Body of pancreas (tissue), 4 donors: ENCODE results near the gene ASPRV1. TPM values are rescaled to one million over a fixed set of nuclear protein-coding genes. Genes with fewer than 3 reads are reported as not detected.
A peak's percentile ranks its signal among the peaks of the same experiment; 100 is the strongest.
"Not testable (repeated sequence)": the region's sequence is repeated elsewhere in the genome, so short reads cannot be mapped to it uniquely, and the experiment has no call there.

ENCODE experiments used
- ATAC-seq: fragments of 150-250 bp; one replicate; pipeline ENCODE4 v1.9.1; 2016
- DNase-seq, 4 donors: peaks; one replicate each; pipeline ENCODE4 v3.0.0-alpha.2; 2019
- H3K27ac ChIP-seq, 4 donors: fragments of 200-600 bp; sonication (generic); 1 replicate in 3 of 4; 2 replicates in 1 of 4; pipeline versions ENCODE4 v1.5.1 to v1.6.1; 2016 to 2019; ENCODE audit warnings: mild to moderate bottlenecking in 1 of 4, mixed read lengths in 1 of 4, moderate library complexity in 1 of 4
- H3K27me3 ChIP-seq, 2 donors: fragments of 200-600 bp; sonication (generic); one replicate each; pipeline ENCODE4 v1.6.0; 2016; ENCODE audit warnings: mild to moderate bottlenecking in 1 of 2
- H3K36me3 ChIP-seq, 2 donors: fragments of 200-600 bp; sonication (generic); replicated peaks in 1 of 2; 2 replicates each; pipeline ENCODE4 v1.5.1; 2016; ENCODE audit warnings: low read depth in 2 of 2; ENCODE audit not compliant: insufficient read depth in 1 of 2
- H3K4me1 ChIP-seq: fragments of 200-600 bp; sonication (generic); one replicate; pipeline ENCODE4 v1.6.0; 2016
- H3K4me3 ChIP-seq, 2 donors: fragments of 200-600 bp; sonication (generic); 1 replicate in 1 of 2; 2 replicates in 1 of 2; pipeline ENCODE4 v1.5.1; 2016 to 2019
- H3K9me3 ChIP-seq, 3 donors: fragments of 200-600 bp; sonication (generic); 1 replicate in 2 of 3; 2 replicates in 1 of 3; pipeline ENCODE4 v1.5.1; 2016
- CTCF ChIP-seq, 7 experiments: fragments of 450-650 bp in 4 of 7; fragments of 200-600 bp in 3 of 7; sonication (generic) in 3 of 7; IDR thresholded peaks; one replicate each; pipeline ENCODE4 v1.5.1; 2016 to 2019; ENCODE audit warnings: antibody characterized with exemption in 7 of 7
- POLR2A ChIP-seq, 3 donors: fragments of 450-650 bp; IDR thresholded peaks; one replicate each; pipeline ENCODE4 v1.6.1; 2016; ENCODE audit warnings: antibody characterized with exemption in 3 of 3, mild to moderate bottlenecking in 2 of 3
- WGBS, 2 donors: methylation state at CpG; one replicate each; pipeline ENCODE4 v1.1.5; 2017; 5-methylcytosine and 5-hydroxymethylcytosine counted together
- intact Hi-C: fragments of 100-400 bp; cut with DNase I; formaldehyde crosslinking; loops from one replicate; pipeline ENCODE4 v1.15.1; 2023
- total RNA-seq, 2 donors: library from RNA; depleted of rRNA; stranded (reverse); fragments of >200 nt; gene quantifications; one replicate each; pipeline ENCODE4 v1.1.0, GENCODE V29; 2016

Gene ASPRV1
- total RNA-seq, 2 donors from 2014 or later = 0.33 TPM; not detected in 1

- Histone ChIP-seq H3K9me3 (no peaks in the 10 kb centered on the region), H3K4me3 (no peak overlapping the region), H3K27me3 (no peaks in the 10 kb centered on the region), H3K36me3 (no peaks in the 10 kb centered on the region), H3K27ac (no peak overlapping the region), H3K4me1 (no peaks in the 10 kb centered on the region)
- DNase-seq (peak in 2 of 4 donors; percentile 20 to 37), ATAC-seq (no peak)
- WGBS, 2 donors = 36 to 48% methylated on average over 2 to 8 of the region's 8 CpGs
- intact Hi-C loops = no loop called here
- TF ChIP-seq CTCF (IDR thresholded peaks at IDR 0.05) = no peak
- no peak for TF ChIP-seq POLR2A (IDR thresholded peaks at IDR 0.05)
Observed at GRCh38 chr2:69957965-69958364, 3.5 kb downstream of the ASPRV1 start.

- Histone ChIP-seq H3K9me3 (no peaks in the 10 kb centered on the region), H3K36me3 (no peaks in the 10 kb centered on the region), H3K4me3 (no peak overlapping the region), H3K27me3 (no peaks in the 10 kb centered on the region), H3K4me1 (no peaks in the 10 kb centered on the region), H3K27ac (no peak overlapping the region)
- 64 to 72% methylated on average over 6 of the region's 6 CpGs for WGBS, 2 donors
- TF ChIP-seq POLR2A (IDR thresholded peaks at IDR 0.05) = no peak
- TF ChIP-seq CTCF (IDR thresholded peaks at IDR 0.05) = no peak
- intact Hi-C loops = no loop called here
- DNase-seq (no peak), ATAC-seq (no peak)
Observed at GRCh38 chr2:69956475-69956979, 4.9 kb downstream of the ASPRV1 start.

- no peak overlapping the region for H3K27ac ChIP-seq
- TF ChIP-seq CTCF (IDR thresholded peaks at IDR 0.05) = no peak
- ATAC-seq = no peak
- intact Hi-C loops = no loop called here
- no peak overlapping the region for H3K4me3 ChIP-seq
- H3K4me1 ChIP-seq = no peaks in the 10 kb centered on the region
- 72 to 76% methylated on average over 8 to 11 of the region's 11 CpGs for WGBS, 2 donors
- H3K9me3 ChIP-seq = no peaks in the 10 kb centered on the region
- no peak for DNase-seq
- H3K27me3 ChIP-seq = no peaks in the 10 kb centered on the region
- H3K36me3 ChIP-seq = no peaks in the 10 kb centered on the region
Observed at GRCh38 chr2:69955029-69955428, 6.4 kb downstream of the ASPRV1 start.

- Histone ChIP-seq H3K27me3 (no peaks in the 10 kb centered on the region), H3K4me3 (no peak overlapping the region), H3K9me3 (no peaks in the 10 kb centered on the region), H3K36me3 (no peaks in the 10 kb centered on the region), H3K27ac (no peak overlapping the region), H3K4me1 (no peaks in the 10 kb centered on the region)
- WGBS, 2 donors = 95 to 100% methylated on average over 1 of the region's 1 CpG
- intact Hi-C loops = no loop called here
- no peak for TF ChIP-seq CTCF (IDR thresholded peaks at IDR 0.05)
- TF ChIP-seq POLR2A (IDR thresholded peaks at IDR 0.05) = no peak
- DNase-seq = no peak
- ATAC-seq = no peak
Observed at GRCh38 chr2:69954084-69954483, 7.3 kb downstream of the ASPRV1 start.

GRCh38 chr2:69952336-69953115 lies 8.9 kb downstream of the ASPRV1 start:
- DNase-seq = no peak
- no peak overlapping the region for H3K27ac ChIP-seq
- intact Hi-C loops = no loop called here
- no peak for TF ChIP-seq CTCF (IDR thresholded peaks at IDR 0.05)
- TF ChIP-seq POLR2A (IDR thresholded peaks at IDR 0.05) = no peak
- no peaks in the 10 kb centered on the region for H3K36me3 ChIP-seq
- no peaks in the 10 kb centered on the region for H3K9me3 ChIP-seq
- H3K4me3 ChIP-seq = no peak overlapping the region
- no peaks in the 10 kb centered on the region for H3K4me1 ChIP-seq
- WGBS, 2 donors = 81 to 82% methylated on average over 6 of the region's 6 CpGs
- H3K27me3 ChIP-seq = no peaks in the 10 kb centered on the region
- no peak for ATAC-seq

- H3K9me3 ChIP-seq, ATAC-seq, H3K27ac ChIP-seq, H3K4me1 ChIP-seq, H3K4me3 ChIP-seq, H3K27me3 ChIP-seq, DNase-seq, H3K36me3 ChIP-seq, intact Hi-C loops: not testable (repeated sequence)
- 83 to 90% methylated on average over 3 of the region's 3 CpGs for WGBS, 2 donors
Observed at GRCh38 chr2:69950671-69951070, 10.8 kb downstream of the ASPRV1 start.
